ENCODE results near the gene BLOC1S2.
"Not testable (repeated sequence)": the region's sequence is repeated elsewhere in the genome, so short reads cannot be mapped to it uniquely, and the experiment has no call there.

BLOC1S2 gene

DNA sequence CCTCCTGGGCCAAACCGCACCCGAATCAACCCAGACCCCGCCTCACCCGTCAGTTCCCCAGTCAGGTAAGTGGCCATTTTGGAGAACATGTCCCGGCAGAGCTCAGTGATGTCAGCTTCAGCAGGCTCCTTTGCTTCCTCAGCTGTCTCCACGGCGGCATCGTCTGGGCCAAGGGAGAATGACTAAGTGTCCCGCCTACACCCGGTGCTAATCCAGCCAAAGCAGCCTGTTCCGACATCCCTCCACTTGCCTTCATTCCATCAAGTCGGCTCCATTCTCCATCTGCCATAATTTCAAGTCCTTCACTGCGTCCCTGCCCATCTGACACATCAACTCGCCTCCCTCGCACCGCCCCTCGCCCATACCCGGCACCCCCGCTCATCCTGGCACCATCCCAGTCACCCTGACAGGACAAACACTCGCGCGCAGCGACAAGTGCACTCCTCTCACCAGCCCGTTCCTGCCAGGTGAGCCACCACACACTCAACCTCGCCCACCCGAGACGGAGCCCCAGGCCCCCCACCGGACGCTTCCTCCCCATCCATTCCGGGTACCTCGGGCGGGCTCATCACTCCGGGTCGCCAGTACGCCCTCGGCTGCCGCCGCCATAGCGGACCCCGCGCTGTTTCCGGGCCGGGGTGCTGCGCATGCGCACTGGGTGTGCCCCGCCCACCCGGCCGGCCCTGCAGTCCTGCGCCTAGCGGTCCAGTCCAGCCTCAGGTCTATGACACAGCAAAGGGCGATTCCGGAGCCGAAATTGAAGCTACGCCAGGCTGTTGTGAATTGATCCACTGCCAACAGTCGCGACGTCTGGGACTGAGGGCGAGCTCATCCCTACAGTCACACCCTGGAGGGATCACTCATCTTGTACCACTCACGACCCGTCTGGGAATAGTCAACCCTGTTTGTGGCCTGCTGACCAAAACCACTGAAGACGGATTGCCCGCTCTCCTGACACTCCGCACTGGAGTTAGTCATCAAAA lies at the start of gene BLOC1S2:
TSS of gene BLOC1S2 (minus strand) at position 630 of the 983 bp plus-strand sequence. CDS start at position 609, 21 bp downstream.
- peak; percentile 84 to 85 for DNase-seq (ENCODE audit: low read depth in 1 of 2, low spot score in 1 of 2)

DNA sequence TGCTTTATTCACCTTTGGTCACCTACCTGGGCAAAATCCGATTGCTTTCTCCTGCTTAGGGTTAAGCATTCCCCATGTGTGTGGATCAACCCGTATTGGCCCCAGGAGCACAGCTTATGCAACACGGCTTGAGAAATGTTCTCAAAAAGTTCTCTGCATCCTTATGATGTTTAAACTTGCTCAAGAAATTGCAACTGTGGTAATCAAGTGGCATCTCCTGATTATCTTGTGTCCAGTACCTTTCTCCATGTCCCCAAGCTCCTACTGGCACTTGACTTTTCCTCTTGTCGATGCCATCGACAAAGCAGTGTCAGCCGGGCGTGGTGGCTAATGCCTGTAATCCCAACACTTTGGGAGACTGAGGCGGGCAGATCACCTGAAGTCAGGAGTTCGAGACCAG lies 48.3 kb upstream of the BLOC1S2 start:
- no peak for DNase-seq (ENCODE audit: low read depth in 1 of 2, low spot score in 1 of 2)

DNA sequence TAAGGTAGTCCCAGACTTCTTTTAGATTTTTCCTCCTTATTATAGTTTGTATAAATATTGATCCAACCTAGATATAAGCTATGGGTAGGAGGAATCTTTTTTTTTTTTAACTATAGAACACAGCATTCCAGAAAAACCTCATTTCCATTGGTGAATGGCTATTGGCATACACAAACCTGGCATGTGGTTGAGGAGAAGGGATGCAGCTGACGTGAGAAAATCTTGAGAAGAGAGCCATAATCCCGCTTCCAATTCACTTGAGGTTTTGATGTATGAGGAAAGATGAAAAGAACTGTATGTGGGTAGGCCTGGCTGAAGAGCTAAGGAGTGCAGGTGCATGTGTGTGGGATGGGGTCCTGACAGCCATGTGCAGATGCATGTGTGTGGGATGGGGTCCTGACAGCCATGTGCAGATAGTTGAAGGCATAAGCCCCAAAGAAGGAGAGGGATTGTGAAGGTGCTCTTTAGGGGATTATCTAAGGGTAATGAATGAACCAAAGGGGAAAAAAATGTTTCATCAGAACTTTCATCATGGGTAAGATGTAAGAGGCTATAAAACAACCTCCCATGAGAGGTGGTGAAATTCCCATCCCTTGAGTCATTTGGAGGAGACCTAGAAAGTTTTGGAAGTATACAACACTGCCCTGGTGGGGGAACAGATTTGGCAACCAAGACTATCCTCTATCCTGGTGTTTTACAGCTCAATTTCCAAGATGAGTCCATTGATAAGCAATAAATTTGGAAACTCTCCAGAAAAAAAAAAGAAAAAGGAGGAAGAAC lies 47.4 kb upstream of the BLOC1S2 start:
- DNase-seq (ENCODE audit: low read depth in 1 of 2, low spot score in 1 of 2): no peak

DNA sequence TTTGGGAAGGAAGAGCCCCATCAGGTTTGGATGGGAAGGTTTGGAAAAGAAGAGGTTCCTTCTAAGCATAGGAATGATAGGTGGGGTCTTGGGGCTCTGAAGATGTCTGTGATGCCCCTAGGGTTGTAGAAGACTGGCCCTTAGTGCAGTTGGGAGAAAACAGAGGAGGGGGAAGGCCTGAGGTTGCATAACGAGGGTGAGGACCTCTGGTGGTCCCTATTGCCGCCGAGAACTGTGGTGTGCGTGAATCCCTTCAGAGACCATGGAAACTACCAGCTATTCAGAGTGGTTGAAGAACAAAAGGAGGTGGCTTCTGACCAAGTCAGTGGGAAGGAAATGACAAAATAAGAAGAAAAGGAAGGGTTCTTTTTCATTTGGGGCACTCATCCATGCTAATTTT lies 46.6 kb upstream of the BLOC1S2 start:
- no peak for DNase-seq (ENCODE audit: low read depth in 1 of 2, low spot score in 1 of 2)

DNA sequence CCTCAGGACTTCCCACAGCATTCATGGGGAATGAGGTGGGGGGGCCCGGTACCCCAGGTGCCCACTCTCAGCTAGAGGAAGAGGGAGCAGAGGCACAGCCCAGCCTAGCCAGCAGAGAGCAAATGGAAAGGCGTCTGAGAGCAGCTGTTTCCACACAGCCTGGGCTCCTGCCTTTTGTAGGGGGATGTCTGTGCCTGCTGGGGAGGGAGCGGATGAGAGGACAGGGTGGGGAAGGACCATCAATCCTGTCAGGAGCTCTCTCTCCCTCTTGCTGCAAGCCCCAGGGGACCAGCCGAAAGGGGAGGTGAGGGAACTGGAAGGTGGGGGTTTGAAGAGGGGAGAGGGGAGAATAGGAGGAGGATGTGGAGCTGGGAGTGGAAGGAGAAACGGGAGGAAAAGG lies 43.6 kb upstream of the BLOC1S2 start, which contains the start of gene PKD2L1:
TSS of gene PKD2L1 (minus strand) at position 150 of the 400 bp plus-strand sequence. CDS start at position 25, 125 bp downstream.
- no peak for DNase-seq (ENCODE audit: low read depth in 1 of 2, low spot score in 1 of 2)

DNA sequence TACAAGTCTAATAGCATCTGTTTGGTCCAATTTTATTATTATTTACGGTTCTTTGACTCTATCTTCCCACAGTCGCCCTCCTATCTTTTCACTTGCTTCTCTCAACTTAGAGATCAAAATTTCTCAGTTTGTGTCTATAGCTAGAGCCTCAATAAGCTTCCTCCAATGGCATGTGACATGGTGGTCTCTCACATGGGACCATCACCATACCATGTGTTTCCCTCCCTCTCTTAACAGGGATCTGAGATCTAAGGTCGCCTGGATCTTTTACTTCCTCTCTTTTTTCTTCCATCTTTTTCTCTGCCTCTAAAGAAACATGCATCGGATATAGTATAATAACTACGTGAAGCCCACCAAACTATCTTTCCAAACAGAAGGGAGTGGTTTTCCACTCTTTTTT lies 41.7 kb upstream of the BLOC1S2 start:
- no peak for DNase-seq (ENCODE audit: low read depth in 1 of 2, low spot score in 1 of 2)

DNA sequence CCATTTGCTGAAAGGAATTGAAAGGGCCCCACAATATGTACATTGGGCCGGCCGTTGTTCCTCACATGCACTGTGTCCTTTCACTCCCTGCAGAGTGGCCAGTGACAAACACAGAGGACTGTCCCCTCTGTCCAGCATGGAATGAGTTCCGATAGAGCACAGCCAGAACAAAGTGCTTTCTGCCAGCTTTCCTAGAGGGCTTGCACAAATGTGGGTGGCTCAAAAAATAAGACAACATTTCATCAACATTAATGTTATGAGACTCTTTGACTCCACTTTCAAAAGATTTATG lies 41.2 kb upstream of the BLOC1S2 start:
- no peak for DNase-seq (ENCODE audit: low read depth in 1 of 2, low spot score in 1 of 2)

DNA sequence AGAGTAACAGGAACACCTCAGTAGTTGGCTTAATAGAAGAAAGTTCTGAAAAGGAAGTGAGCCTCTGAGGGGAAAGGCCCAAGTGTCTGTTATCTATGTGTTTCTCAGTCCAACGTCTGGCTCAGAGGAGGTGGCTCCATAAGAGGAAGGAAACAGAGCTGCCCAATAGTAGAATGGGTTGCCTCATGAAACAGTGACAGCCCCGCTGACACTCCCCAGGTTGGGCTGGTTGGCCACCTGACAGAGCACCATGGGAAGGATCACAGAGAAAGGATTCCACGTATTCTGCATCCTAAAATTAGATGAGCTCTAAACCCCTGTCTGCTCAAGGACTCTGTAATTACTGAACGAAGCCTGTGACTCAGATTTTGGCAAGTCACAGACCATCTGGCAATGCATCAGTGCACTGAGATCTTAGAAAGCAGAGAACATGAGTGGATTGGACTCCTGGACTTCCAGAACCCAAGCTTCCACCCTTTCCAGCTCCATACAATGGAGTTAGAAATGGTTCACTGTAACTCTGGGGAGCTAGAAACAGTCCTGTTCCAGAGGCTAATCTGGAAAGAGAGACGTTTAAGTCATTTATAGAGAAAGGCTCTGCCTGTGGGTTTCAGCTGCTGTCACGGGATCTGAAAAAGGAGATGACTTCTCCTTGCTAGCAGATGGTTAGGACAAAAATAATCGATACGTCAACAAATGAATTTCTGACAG lies 40.7 kb upstream of the BLOC1S2 start:
- DNase-seq (ENCODE audit: low read depth in 1 of 2, low spot score in 1 of 2): no peak

DNA sequence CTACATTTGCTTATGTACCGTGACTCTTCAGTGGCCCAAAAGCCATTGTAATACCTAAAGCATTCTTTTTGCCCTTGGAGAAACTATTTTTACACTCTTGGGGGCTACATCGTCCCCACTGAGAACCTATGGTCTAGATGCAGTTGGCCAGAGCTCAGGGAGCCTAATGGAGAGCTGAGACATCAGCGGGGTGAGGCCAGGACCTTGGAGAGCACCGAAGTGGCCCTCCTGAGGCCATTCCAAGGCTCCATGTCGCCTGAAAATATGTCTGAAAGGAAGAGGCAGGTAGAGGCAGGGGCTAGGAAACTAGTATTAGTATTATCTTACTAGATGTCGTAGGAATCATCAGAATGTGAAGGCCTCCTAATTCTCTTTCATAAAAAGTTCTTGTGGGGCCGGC lies 38.7 kb upstream of the BLOC1S2 start:
- DNase-seq (ENCODE audit: low read depth in 1 of 2, low spot score in 1 of 2): no peak

DNA sequence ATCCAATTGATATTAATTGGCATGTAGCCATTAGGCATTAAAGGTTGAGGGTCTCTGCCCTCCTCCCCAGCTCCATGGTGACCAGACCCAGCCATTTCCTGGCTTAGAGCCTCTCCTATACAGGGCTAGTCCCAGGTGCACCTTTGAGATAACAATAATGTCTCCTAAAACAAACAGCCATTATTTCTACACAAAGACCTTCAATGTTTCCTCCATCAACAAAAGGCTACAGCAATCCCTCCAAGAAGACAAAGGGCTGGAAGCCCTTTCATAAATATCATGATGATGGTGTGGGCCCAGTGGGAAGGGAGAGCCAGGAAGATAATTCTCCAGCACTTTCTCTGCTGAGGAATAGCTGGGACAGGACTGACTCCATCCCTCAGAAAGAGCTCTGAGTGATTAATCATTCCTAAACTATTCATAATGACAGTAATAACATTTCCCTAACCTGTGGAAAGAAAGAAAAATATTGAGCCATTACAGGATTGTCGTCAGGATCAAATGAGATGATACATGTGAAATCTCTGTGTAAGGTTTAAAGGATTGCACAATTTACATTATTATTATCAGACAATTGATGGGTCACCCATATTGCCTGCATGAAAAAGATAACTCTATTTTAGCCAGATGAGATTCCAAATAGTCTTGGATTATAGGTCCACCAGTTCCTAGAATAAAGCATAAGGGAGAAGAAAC lies 33.4 kb upstream of the BLOC1S2 start:
- DNase-seq (ENCODE audit: low read depth in 1 of 2, low spot score in 1 of 2): no peak

DNA sequence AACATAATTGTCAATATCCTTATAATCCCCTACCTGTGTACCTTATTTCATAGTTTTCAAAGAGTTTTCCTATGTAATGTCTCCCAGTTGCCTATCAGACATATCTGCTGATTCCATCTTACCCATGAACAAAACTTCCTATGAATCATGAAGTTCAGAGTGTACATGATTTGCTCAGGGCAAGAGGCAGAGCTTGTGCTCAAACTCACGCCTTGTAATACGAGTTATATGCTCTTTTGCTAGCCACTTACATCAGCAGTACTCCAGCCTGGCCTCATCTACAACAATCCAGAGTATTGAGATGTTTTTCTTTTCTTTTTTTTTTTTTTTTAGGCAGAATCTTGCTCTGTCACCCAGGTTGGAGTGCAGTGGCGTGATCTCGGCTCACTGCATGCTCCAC lies 31.7 kb upstream of the BLOC1S2 start:
- no peak for DNase-seq (ENCODE audit: low read depth in 1 of 2, low spot score in 1 of 2)

DNA sequence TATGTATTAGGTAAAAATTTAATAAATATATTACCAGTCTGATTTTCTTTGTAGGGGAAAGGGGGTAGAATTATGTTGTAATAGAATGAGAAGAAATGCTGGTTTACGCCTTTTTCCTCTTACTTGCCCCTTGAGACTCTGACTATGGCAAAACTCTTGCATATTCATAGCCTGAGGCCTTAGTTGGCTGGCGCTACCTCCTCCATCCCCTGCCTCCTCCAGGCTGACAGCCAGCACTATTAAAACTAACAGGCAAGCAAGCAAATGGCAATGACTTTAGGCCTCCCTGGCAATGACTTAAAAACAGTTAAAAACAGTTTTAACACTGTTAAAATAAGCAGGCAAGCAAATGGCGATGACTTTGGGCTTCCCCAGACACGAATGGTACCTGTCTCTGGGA lies 29.1 kb upstream of the BLOC1S2 start:
- DNase-seq (ENCODE audit: low read depth in 1 of 2, low spot score in 1 of 2): no peak

DNA sequence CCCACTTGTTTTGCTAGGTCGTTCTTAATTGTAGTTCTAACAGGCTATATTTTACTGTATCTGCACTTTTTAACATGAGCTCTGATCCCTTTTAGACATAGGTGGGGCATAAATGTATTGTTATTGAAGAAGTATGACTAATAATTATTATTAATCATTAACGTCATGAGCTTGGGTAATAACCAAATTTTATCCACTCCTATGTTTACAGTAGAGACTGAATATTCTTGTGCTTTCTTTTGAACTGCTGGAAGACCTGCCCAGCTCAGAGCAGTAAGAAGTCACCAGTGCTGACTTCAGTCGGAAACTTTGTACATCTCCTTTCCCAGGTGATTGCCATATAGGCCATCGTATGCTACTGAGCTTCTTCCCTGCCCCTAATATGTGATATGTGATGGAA lies 24.8 kb upstream of the BLOC1S2 start:
- no peak for DNase-seq (ENCODE audit: low read depth in 1 of 2, low spot score in 1 of 2)

DNA sequence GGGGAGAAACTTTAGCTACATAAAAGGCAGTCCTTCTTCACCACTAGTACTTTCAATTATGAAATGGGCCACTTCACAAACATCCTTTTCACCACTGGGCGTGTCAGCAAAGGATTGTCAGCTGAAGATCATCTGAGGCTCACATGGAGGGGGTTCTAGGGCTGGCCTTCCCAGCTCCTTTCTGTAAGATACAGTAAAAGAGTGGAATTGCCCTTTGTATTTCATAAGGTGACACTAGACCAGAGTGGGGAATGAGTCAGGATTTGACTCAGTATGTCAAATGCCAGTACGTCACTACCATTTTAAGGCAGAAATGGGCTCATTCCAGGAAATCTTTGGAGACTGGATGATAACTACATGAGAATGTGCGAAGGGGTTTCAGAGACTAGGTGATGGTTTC lies 21.2 kb upstream of the BLOC1S2 start:
- no peak for DNase-seq (ENCODE audit: low read depth in 1 of 2, low spot score in 1 of 2)

DNA sequence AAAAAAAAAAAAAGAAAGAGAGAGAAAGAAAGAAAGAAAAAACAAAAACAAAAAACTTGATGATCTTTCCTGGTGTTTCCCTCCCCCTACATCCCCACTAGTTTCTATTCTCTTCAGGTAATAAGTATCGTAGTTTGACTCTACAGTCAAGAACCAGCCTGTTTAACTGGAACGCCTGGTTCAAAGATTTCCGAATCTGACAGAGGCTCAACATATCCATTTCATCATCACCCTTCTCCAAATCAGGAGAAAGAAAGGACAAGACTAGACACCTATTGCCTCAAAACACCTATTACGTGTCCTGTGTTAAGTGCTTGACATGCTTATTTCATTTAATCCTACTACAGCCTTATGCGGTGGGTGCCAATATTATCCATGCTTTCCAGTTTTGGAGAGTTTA lies 20.4 kb upstream of the BLOC1S2 start:
- DNase-seq (ENCODE audit: low read depth in 1 of 2, low spot score in 1 of 2): no peak

DNA sequence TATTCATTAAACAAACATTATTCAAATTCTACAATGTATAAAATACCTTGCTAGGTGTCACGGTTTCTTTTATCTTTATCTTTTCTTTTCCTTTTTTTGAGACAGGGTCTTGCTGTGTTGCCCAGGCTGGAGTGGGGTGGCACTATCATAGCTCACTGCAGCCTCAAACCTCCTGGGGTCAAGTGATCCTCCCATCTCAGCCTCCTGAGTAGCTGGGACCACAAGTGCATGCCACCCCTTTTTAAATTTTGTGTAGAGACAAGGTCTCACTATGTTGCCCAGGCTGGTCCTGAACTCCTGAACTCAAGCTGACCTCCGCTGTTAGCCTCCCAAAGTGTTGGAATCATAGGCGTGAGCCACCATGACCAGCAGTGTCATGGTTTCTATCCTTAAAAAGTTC lies 17.9 kb upstream of the BLOC1S2 start:
- no peak for DNase-seq (ENCODE audit: low read depth in 1 of 2, low spot score in 1 of 2)

DNA sequence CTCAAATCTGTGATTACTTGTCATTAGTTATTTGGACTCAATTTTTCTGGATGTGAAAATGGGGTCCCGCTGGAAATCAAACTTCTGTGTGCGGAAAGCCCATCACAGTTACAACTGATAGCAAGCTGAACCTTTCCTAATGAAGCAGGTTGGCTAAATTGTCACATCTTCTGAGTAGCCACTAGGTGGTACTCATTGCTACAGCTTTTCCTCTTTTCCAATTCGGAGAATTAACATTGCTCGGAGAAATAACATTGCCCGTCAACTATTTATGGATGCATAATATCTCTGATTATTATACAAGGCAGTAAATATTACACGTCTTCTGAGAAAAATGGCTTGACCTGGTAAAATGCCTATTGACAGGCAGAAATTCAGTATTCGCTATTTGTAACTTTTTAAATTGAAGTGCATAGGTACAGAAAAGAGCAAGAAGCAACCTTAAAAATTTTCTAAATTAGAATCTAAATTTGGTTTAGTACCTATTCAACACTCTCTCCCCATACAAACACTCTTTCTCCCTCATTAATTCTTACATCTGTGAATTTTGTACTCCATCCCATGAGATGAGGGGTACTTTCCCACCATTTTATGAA lies 17.3 kb upstream of the BLOC1S2 start:
- no peak for DNase-seq (ENCODE audit: low read depth in 1 of 2, low spot score in 1 of 2)

DNA sequence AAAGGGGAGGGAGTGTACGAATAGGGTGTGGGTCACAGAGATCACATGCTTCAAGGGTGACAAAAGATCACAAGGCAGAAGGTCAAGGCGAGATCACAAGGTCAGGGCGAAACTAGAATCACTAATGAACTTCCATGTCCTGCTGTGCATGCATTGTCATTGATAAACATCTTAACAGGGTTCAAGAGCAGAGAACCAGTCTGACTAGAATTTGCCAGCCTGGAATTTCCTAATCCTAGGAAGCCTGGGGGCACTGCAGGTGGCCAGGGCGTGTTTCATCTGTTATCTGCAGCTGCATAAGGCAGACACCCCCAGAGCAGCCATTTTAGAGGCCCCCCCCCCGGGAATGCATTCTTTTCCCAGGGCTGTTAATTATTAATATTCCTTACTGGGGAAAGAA lies 14.6 kb upstream of the BLOC1S2 start:
- DNase-seq (ENCODE audit: low read depth in 1 of 2, low spot score in 1 of 2): not testable (repeated sequence)

DNA sequence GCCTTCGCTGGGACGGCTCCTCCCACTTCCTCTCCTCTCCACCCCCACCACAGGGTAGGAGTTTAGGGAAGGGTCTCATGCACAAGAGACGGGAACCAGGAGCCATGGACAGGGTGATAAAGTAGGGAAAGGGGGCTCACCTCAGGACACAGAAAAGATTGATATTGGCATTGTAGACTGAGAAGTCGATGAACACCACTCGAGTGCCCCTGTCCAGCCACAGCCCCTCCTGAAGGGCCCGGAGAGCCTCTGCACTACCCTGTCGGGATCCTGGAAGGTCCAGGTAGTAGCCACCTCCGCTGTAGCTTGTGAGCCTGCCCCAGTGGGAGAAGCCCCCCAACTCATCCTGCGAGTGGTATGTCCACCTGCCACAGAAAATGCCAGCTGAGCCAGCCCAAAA lies 10.8 kb upstream of the BLOC1S2 start:
- DNase-seq (ENCODE audit: low read depth in 1 of 2, low spot score in 1 of 2): no peak

DNA sequence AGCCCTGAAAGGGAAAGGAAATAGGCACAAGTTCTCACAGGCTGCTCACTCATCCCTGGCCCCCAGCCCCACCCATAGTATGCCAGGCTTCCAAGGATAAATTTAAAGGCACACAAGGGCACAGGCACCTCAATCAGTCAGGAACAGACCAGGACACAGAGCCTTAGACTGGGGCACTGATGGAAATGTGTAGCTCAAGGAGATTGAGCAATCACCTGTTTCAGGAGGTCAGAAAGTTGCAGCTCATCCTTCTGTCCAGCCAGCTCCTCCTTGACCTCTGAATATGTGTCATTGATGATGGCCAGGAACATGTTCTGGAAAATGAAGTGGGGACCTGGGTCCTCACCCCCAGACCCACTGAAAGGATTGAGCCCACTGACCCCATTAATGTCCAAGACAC lies 6.6 kb upstream of the BLOC1S2 start:
- DNase-seq (ENCODE audit: low read depth in 1 of 2, low spot score in 1 of 2): no peak

DNA sequence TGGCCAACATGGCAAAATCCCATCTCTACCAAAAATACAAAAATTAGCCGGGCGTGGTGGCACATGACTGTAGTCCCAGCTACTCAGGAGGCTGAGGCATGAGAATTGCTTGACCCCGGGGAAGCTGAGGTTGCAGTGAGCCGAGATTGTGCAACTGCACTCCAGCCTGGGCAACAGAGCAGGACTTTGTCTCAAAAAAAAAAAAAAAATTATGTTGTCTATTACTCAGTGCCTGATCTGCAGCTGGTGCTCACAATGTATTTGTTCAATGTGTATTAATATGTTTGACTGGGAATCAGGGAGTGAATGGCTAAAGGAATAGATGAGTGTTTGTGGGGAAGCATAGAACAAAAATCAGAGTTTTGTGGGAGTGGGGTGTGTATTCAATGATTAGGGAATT lies 5.8 kb upstream of the BLOC1S2 start:
- DNase-seq (ENCODE audit: low read depth in 1 of 2, low spot score in 1 of 2): not testable (repeated sequence)
